Measurements from ENCODE around the gene PIGW.

Gene PIGW

DNA sequence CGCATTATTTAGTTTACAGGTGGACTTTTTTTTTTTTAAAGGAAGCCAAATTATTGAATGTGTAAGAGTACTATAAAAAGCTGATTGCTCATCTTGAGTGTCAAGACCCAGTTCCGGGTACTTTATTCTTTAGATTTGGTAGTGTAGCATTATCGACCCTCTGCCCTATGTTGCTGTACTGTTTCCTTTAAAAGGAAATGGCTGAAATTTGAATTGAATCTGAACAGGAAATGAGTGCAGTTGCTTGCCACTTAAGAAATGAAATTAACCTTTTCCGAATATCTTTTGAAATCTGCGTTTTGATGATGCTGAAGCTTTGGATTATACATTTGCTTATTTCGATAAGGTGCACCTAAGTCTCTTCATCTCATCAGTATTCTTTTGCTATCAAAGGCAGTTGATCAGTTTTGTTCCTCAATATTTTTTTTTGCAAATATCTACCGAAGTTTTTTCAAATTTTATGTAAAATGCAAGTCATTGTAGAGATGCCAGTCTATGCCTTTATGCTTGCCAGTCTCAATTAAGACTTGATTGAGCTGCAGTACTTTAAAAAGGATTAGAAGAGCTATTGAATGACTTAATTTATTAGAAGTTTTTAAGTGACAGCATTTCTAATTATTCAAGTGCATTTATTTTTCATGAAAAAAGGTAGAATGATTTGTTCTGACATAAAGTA lies 11.8 kb downstream of the PIGW start:
- DNase-seq, result no peak

DNA sequence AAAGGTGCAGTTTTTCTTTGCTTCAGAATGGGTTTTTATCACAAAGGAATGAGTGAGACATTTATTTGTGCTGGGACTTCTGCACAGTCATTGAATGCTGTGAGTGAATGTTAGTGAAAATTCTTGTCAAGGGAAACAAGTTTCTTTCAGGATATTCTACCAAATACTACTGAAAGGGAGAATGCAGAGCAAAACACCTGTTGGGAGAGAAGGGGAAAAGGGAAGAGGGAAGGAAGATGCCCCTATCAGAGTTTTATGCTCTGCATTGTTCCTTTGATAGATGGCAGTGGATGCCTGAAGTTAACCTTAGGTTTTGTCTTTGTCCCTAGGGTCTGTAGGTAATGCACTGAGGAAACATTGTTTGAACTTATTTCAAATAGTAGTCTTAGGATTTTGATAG lies 13.0 kb downstream of the PIGW start:
- DNase-seq, result no peak

DNA sequence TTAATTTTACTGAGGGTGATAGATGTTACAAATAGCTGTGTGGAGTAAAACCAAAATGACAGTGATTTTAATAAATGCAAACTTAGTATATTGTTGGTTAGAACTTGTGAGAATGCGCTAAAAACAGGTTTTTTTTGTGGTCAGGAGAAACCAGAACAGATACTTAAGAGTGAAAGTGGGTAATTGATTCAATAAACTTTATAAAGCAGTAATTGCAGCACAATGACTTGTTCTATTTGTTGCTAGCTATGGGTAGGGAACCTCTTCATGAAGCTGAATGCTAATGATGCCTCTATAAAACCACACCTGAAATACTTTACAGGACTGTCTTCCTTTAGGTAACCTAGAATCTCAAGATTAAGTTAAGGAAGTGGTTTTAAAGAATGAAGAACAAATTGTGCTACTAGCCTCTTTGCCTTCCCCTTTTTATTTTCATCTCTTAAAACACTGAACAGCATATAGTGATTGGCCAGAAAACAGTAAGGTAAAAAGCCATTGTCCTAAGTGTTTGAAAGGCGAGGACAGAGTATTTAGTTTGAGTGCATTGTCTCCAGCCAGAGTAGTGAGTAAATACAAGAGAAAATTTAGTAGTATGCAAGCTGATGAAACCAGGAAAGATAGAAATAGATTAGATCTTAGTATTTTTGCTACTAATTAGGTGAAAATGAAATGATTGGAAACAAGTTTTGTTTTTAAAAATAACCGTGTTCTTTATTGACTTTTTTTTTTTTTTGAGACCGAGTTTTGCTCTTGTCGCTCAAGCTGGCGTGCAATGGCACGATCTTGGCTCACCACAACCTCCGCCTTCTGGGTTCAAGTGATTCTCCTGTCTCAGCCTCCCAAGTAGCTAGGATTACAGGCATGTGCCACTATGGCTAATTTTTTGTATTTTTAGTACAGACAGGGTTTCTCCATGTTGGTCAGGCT lies 16.0 kb downstream of the PIGW start:
- no peak for DNase-seq

DNA sequence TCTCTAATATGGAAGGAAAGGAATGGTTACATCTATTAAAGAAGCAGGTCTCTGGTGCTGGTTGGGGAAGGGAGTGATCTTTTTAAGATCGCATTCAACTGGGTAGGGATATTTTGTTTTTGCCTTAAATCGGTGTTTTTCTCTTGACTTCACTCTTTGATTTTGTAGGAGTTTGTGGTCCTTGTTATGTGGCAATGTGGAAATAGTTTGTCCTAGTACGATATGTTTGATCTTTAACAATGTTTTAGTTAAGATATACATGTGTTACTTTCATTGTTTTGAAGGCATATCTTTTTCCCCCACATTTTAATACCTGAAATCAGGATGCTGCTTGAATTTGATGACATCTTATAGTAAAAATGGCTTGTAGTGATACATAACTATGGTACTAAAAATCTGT lies 18.7 kb downstream of the PIGW start:
- no peak for DNase-seq

DNA sequence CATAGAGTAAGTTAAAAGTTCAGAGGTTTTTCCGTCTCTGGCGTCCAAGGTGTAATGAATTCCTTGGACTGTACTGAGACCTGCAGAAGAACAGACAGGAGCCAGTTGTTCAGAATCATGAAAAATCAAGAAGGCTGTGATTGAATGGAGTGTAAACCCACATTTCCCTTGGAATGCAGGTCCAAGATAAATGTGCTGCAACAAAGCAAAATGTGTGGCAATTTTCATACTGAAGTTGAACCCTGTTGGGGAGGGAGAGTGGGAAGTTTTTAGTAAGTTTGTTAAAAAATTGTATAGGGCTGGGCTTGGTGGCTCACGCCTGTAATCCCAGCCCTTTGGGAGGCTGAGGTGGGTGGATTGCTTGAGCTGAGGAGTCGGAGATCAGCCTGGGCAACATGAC lies 31.3 kb downstream of the PIGW start:
- no peak for DNase-seq

DNA sequence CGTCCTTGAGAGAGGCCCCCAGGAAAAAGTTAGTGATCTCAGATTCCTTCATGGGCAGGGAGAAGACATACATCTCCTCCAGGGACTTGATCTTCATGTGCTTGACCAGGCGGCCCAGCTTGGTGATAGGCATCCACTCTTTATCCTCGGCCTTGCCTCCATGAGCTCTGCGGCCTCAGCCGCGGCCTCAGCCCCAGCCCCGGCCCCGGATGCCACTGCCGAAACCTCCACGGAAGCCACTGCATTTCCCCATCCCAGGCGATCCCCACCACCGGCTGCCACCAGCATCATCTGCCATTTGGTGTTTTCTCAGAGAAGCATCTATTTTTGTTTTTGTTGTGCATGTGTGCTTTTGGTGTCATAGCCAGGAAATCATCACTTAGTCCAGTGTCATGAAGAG lies 40.2 kb downstream of the PIGW start:
- DNase-seq, result no peak

DNA sequence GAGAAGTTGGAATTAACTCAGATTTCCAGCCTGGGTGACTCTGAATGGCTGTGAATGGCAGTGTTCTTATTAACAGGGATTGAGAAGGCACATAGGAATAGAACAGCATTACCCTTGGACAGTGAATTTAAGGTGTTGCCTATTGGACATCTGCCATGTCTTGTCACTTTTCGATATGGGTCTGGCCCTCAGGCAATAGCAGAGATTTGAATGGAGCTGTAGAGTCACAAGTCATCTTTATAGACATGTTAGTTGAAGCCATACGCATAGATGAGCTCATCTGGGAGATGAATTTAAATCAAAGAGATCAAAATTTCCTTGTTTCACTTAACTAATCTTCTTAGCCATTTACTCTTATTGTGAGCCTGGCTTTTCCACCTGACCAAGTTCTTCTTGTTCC lies 42.0 kb downstream of the PIGW start:
- no peak for DNase-seq

DNA sequence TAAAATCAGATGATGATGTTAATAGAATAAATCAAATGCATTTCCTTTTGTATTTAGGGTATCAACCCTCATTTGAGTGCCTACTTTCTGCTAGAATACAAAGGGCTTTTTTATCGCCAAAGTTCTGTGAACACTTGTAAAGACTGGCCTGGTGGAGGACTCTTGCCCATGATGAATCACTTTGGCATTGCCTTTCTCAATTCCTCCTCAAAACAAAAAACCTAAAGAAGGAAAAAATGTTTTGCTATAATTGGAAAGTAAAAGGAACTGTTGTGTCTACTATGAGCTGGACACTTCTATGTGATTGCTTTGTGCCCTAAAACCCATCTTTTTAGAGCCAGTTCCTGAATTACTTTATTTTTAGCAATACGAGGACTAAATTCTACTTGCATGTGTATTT lies 43.9 kb downstream of the PIGW start:
- no peak for DNase-seq

DNA sequence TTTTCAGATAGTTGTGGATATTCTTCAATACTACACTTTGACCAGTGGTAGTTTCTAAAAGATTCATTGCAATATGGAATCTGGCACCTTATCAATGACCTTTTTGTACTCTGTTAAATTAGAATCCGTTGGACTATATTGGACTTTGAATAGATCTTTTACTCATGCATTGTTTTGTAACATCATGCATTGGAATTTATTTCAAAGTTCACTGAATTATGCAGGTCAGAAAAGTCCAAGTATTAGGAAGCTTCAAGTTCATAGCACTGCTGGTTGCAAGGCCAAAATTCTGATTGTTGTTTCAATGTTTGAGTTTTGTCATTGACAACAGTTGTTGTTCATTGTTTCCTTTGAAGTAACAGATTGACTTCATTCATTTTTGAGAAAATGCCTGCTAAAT lies 49.0 kb downstream of the PIGW start:
- no peak for DNase-seq

DNA sequence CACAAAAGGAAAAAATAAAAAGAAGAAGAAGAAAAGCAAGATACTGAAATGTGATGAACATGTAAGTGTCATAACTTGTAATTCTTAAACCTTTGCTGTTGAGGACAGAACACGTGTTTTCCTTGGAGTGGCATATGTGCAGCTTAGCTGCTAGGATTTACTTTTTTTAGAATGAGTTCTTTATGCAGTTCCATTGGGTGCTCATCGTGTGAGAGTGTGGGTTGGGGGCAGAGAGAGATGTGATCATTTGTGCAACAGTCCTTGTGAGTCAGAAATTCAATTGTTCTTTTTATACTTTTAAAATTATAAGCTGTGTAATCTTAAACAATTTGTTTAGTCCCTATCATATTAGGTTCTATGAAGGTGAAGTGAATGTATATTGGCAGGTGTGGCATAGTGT lies 51.4 kb downstream of the PIGW start:
- no peak for DNase-seq

Measured in activated CD4-positive, alpha-beta T cell treated with anti-CD3 and anti-CD28 coated beads, Interleukin-2, amount 50 U/mL, for 4 hours (primary cell).